HepG2 (cell line): Measurements from ENCODE around the gene LEAP2. TPM values are rescaled to one million over a fixed set of nuclear protein-coding genes. Genes with fewer than 3 reads are reported as not detected.

ENCODE experiments used
- AGO2 ChIP-seq: fragments of 200-400 bp; formaldehyde crosslinking; optimal IDR thresholded peaks from 2 replicates; pipeline ENCODE3; 2017; ENCODE audit warnings: mild to moderate bottlenecking, low read depth, low read length, moderate library complexity
- ASH2L ChIP-seq: fragments of 300-600, 200-600 bp; sonication (generic); IDR thresholded peaks from 2 replicates; pipeline ENCODE4 v1.7.0; 2017; ENCODE audit warnings: low read depth, mild to moderate bottlenecking, moderate library complexity, mixed read lengths, low read length; ENCODE audit not compliant: insufficient read length
- DNMT1 ChIP-seq: sonication (generic); formaldehyde crosslinking; IDR thresholded peaks from 2 replicates; pipeline ENCODE4 v1.5.1; 2020; ENCODE audit warnings: mild to moderate bottlenecking, missing genetic modification reagents
- HDAC6 ChIP-seq: fragments of 200-600 bp; sonication (generic); IDR thresholded peaks from 2 replicates; pipeline ENCODE4 v1.7.0; 2017; ENCODE audit warnings: mild to moderate bottlenecking, antibody characterized with exemption, low read length, low read depth
- PAWR ChIP-seq: sonication (generic); formaldehyde crosslinking; IDR thresholded peaks from 2 replicates; pipeline ENCODE4 v1.4.0; 2020; ENCODE audit warnings: missing genetic modification reagents, mild to moderate bottlenecking, borderline replicate concordance
- PHB2 ChIP-seq: fragments of 450-650 bp; IDR thresholded peaks from 2 replicates; pipeline ENCODE4 v1.6.1; 2018; ENCODE audit not compliant: partially characterized antibody
- REXO4 ChIP-seq: sonication (generic); formaldehyde crosslinking; IDR thresholded peaks from 2 replicates; pipeline ENCODE4 v1.8.0; 2022; ENCODE audit warnings: missing genetic modification reagents, mild to moderate bottlenecking, borderline replicate concordance
- SMC3 ChIP-seq: IDR thresholded peaks from 2 replicates; pipeline ENCODE4 v1.6.1; 2011; ENCODE audit warnings: low read length, improper control_type of control experiment
- TCF7 ChIP-seq: sonication (generic); IDR thresholded peaks from 2 replicates; pipeline ENCODE4 v1.6.1; 2016; ENCODE audit warnings: antibody characterized with exemption, low read depth
- TCF7L2 ChIP-seq: IDR thresholded peaks from 2 replicates; pipeline ENCODE4 v1.6.1; 2011; ENCODE audit warnings: mild to moderate bottlenecking, low read depth, low read length, moderate library complexity
- TRIM24 ChIP-seq: sonication (generic); formaldehyde crosslinking; IDR thresholded peaks from 2 replicates; pipeline ENCODE4 v1.8.0; 2022; ENCODE audit warnings: mild to moderate bottlenecking, missing genetic modification reagents
- ZBTB38 ChIP-seq: sonication (generic); formaldehyde crosslinking; IDR thresholded peaks from 2 replicates; pipeline ENCODE4 v1.5.1; 2020; ENCODE audit warnings: mild to moderate bottlenecking, missing genetic modification reagents
- ZNF333 ChIP-seq: sonication (generic); formaldehyde crosslinking; IDR thresholded peaks from 2 replicates; pipeline ENCODE4 v1.4.0; 2020; ENCODE audit warnings: mild to moderate bottlenecking, missing genetic modification reagents, borderline replicate concordance
- ZNF354B ChIP-seq: sonication (generic); formaldehyde crosslinking; IDR thresholded peaks from 2 replicates; pipeline ENCODE4 v1.8.0; 2022; ENCODE audit warnings: mild to moderate bottlenecking, missing genetic modification reagents
- ZNF749 ChIP-seq: sonication (generic); formaldehyde crosslinking; IDR thresholded peaks from 2 replicates; pipeline ENCODE4 v1.8.0; 2022; ENCODE audit warnings: mild to moderate bottlenecking, missing genetic modification reagents, moderate library complexity, borderline replicate concordance
- ZNF83 ChIP-seq: sonication (generic); formaldehyde crosslinking; IDR thresholded peaks from 2 replicates; pipeline ENCODE4 v1.4.0; 2020; ENCODE audit warnings: missing genetic modification reagents, mild to moderate bottlenecking, borderline replicate concordance
- polyA plus RNA-seq, 8 experiments: library from polyadenylated mRNA; depleted of rRNA in 3 of 8; stranded (reverse) in 7 of 8; unstranded in 1 of 8; fragments of >200 nt; fragmentation: Illumina TruSeq in 4 of 8; extraction: Trizol in 4 of 8; gene quantifications; 2 replicates each; pipeline versions ENCODE4 v1.2.1 to v1.2.3, GENCODE V29; 2011 to 2016; ENCODE audit warnings: low read depth in 4 of 8, missing spikeins in 1 of 8, mixed read lengths in 1 of 8; ENCODE audit not compliant: insufficient read depth in 1 of 8
- total RNA-seq, 5 experiments: library from RNA; depleted of rRNA; stranded (reverse); fragments of >200 nt; fragmentation: Illumina TruSeq; extraction: Trizol; gene quantifications; 2 replicates each; pipeline ENCODE4 v1.2.3, GENCODE V29; 2016; ENCODE audit warnings: low read depth in 1 of 5
- TF ChIP-seq, protein P1 (sequence below): sonication (generic); formaldehyde crosslinking; IDR thresholded peaks from 2 replicates; pipeline ENCODE4 v1.4.0; 2020; ENCODE audit warnings: missing genetic modification reagents, mild to moderate bottlenecking, borderline replicate concordance
- TF ChIP-seq, protein P2 (sequence below): sonication (generic); formaldehyde crosslinking; IDR thresholded peaks from one replicate; pipeline ENCODE4 v1.5.1; 2020; ENCODE audit warnings: mild to moderate bottlenecking, missing genetic modification reagents; ENCODE audit errors: not compliant biosample characterization

LEAP2 gene
- total and polyA plus RNA-seq, 2 of the 13 experiments (the other 11 are each of a cell fraction or from before 2014, with no cell fraction given), result 23.9 to 51.9 TPM

DNA sequence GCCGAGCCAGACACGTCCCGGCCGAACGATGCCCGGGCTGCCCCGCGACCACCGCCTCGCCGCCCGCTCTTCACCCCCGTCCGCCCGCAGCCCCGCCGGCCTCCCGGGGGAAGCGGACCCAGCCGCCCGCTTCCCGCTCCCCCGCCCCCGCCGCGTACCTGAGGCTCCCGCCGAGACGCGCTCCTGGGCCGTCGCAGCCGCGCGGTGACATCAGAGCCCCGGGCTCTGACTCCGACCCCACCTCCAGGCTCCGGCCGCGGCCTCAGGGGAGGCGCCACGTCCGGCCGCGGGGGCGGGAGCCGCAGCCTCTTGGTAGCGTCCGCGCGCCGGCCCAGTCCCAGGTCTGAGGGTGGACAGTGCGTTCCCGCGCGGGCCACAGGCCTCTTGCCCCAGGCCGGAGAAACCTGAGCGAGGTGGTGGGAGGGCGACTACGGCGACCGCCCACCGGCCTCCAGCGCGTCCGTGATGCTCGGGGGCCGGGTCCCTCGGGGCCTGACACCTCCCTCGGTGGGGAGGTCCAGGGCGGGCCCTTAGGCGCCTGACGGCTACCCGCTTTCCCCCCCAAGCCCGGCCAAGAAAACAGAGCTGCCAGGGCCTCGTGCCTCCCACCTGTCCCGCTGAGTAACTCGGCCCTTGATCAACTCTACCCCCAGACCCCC lies 42.9 kb upstream of the LEAP2 start, which contains the start of gene SHROOM1 (continued):
- TF ChIP-seq, protein P1, sequence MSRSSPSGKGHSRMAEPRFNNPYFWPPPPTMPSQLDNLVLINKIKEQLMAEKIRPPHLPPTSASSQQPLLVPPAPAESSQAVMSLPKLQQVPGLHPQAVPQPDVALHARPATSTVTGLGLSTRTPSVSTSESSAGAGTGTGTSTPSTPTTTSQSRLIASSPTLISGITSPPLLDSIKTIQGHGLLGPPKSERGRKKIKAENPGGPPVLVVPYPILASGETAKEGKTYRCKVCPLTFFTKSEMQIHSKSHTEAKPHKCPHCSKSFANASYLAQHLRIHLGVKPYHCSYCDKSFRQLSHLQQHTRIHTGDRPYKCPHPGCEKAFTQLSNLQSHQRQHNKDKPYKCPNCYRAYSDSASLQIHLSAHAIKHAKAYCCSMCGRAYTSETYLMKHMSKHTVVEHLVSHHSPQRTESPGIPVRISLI (CRISPR knock-in tag), result peak; percentile 29; the same call in 1 of the 2 replicates
- TF ChIP-seq TCF7 (no peak; the same call in 1 of the 2 replicates), SMC3 (no peak), ZNF354B (CRISPR knock-in tag) (no peak), ZNF333 (CRISPR knock-in tag) (no peak), ZBTB38 (no peak), PAWR (CRISPR knock-in tag) (no peak), ASH2L (peak; percentile 9), PHB2 (no peak), ZNF749 (CRISPR knock-in tag) (0 out of 2 replicates have a peak, but pooled peaks have one; percentile 25), HDAC6 (no peak), TCF7L2 (no peak), DNMT1 (CRISPR knock-in tag) (no peak), REXO4 (CRISPR knock-in tag) (0 out of 2 replicates have a peak, but pooled peaks have one; percentile 52), ZNF83 (CRISPR knock-in tag) (no peak), TRIM24 (CRISPR knock-in tag) (no peak), AGO2 (peak; percentile 16)
- TF ChIP-seq, protein P2, sequence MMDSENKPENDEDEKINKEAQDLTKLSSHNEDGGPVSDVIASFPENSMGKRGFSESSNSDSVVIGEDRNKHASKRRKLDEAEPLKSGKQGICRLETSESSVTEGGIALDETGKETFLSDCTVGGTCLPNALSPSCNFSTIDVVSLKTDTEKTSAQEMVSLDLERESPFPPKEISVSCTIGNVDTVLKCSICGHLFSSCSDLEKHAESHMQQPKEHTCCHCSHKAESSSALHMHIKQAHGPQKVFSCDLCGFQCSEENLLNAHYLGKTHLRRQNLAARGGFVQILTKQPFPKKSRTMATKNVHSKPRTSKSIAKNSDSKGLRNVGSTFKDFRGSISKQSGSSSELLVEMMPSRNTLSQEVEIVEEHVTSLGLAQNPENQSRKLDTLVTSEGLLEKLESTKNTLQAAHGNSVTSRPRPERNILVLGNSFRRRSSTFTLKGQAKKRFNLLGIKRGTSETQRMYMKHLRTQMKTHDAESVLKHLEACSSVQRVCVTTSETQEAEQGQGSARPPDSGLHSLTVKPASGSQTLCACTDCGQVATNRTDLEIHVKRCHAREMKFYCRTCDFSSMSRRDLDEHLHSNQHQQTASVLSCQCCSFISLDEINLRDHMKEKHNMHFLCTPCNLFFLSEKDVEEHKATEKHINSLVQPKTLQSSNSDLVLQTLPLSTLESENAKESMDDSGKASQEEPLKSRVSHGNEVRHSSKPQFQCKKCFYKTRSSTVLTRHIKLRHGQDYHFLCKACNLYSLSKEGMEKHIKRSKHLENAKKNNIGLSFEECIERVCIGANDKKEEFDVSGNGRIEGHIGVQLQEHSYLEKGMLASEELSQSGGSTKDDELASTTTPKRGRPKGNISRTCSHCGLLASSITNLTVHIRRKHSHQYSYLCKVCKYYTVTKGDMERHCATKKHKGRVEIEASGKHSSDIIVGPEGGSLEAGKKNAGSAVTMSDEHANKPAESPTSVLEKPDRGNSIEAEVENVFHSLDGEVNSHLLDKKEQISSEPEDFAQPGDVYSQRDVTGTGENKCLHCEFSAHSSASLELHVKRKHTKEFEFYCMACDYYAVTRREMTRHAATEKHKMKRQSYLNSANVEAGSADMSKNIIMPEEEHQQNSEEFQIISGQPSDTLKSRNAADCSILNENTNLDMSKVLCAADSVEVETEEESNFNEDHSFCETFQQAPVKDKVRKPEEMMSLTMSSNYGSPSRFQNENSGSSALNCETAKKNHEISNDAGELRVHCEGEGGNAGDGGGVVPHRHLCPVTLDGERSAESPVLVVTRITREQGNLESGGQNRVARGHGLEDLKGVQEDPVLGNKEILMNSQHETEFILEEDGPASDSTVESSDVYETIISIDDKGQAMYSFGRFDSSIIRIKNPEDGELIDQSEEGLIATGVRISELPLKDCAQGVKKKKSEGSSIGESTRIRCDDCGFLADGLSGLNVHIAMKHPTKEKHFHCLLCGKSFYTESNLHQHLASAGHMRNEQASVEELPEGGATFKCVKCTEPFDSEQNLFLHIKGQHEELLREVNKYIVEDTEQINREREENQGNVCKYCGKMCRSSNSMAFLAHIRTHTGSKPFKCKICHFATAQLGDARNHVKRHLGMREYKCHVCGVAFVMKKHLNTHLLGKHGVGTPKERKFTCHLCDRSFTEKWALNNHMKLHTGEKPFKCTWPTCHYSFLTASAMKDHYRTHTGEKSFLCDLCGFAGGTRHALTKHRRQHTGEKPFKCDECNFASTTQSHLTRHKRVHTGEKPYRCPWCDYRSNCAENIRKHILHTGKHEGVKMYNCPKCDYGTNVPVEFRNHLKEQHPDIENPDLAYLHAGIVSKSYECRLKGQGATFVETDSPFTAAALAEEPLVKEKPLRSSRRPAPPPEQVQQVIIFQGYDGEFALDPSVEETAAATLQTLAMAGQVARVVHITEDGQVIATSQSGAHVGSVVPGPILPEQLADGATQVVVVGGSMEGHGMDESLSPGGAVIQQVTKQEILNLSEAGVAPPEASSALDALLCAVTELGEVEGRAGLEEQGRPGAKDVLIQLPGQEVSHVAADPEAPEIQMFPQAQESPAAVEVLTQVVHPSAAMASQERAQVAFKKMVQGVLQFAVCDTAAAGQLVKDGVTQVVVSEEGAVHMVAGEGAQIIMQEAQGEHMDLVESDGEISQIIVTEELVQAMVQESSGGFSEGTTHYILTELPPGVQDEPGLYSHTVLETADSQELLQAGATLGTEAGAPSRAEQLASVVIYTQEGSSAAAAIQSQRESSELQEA (CRISPR knock-in tag), result no peak
